Measurements from ENCODE around the gene MRPL24.

Gene MRPL24

DNA sequence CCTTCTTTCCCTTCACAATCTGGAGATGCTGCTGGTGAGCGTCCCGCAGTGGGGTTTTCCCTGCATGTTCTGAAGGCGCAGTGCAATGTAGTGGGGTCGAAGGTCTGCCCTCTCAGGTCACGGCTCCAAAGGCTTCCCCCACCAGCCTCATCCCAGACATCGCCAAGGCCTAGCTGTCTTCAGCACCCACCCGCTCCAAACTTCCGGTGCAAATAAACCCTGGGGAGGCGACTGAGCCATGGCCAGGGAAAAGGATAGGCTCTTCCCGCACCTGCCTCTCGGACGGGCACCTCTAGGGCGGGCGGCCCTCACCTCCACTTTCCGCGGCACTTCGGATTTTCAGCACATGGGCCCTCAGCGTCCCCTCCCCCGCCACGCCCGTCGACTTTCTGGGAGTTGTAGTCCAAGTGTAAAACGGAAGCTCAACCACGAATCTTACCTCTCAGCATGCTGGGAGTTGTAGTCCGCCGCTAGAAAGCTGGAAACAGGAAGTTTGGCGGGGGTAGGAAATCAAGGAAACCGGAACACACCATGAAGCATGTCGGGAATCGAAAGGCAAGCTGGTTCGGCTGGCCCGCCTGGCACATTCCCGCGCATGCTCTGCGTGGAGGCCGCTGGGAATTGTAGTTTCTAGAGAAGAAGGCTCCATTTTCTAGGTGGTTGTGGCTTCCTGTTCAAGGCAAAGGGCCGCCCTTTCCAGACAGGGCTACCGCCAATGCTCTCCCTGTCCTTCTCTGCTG lies at the start of gene MRPL24:
Gene MRPL24 (minus strand): TSS at position 348 of the 740 bp plus-strand sequence. CDS start 2,384 bp downstream, outside the sequence.
- Histone ChIP-seq H3K9me3 (ENCODE audit: control insufficient read depth in 5 of 5, low read length in 5 of 5) (no peaks in the 10 kb centered on the region), H3K27ac (ENCODE audit: low read depth, low read length) (peak within 1 kb of the TSS; percentile 89), H3K9ac (ENCODE audit: low read length in 5 of 5) (peak within 1 kb of the TSS; percentile 85 to 92 (median 88)), H3K27me3 (ENCODE audit: control insufficient read depth in 5 of 5, insufficient read depth in 4 of 5, low read length in 5 of 5) (no peaks in the 10 kb centered on the region), H3K4me3 (ENCODE audit: low read depth in 1 of 5, low read length in 5 of 5) (peak within 1 kb of the TSS; percentile 70 to 92 (median 88)), H3K4me1 (ENCODE audit: control insufficient read depth in 5 of 5, insufficient read depth in 5 of 5, low read length in 5 of 5) (peaks cover 3 to 31% (median 25%) of the 10 kb centered on the region in 5 donors), H3K36me3 (ENCODE audit: control insufficient read depth in 5 of 5, insufficient read depth in 5 of 5, low read length in 5 of 5) (peaks cover 0 to 56% (median 48%) of the 10 kb centered on the region in 5 donors)

DNA sequence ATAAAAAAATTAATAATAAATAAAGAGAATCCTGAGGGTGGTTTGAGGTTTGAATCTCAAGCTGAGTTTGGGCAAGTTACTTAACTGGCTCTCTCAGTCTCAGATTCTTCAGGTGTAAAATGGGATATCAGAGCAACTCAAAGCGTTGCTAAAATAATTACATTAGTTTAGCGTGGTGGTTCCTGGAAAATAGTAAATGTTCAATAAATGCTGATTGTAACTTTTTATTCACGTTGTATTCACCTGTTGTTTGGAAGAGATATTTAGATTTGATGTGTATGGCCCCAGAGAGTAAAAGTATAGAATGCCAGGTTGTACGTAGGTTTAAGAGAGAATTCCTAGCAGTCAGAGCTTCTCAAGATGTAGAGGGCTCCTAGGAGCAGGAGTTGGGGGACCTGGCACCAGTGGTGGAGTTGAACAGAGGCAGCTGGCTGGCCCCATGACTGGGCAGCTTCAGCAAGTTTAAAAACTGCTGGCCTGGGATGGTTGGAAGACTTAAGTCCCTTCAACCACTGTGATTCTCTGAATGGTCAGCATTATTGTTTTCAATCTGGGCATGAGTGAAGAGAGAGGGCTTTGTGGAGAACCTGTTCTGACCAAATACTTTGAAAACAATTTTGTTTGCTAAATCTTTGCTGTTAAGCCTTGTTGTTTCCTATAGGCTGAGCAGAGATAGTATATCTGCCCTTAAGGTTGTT lies 48.9 kb upstream of the MRPL24 start:
- no peaks in the 10 kb centered on the region for H3K27me3 ChIP-seq (ENCODE audit: control insufficient read depth in 5 of 5, insufficient read depth in 4 of 5, low read length in 5 of 5)
- H3K4me1 ChIP-seq (ENCODE audit: control insufficient read depth in 5 of 5, insufficient read depth in 5 of 5, low read length in 5 of 5): peaks cover 0 to 3% (median 0%) of the 10 kb centered on the region in 5 donors
- peaks cover 26 to 68% (median 59%) of the 10 kb centered on the region in 5 donors for H3K36me3 ChIP-seq (ENCODE audit: control insufficient read depth in 5 of 5, insufficient read depth in 5 of 5, low read length in 5 of 5)
- no peak overlapping the region for H3K9ac ChIP-seq (ENCODE audit: low read length in 5 of 5)
- no peaks in the 10 kb centered on the region for H3K9me3 ChIP-seq (ENCODE audit: control insufficient read depth in 5 of 5, low read length in 5 of 5)
- H3K27ac ChIP-seq (ENCODE audit: low read depth, low read length): no peak overlapping the region
- no peak overlapping the region for H3K4me3 ChIP-seq (ENCODE audit: low read depth in 1 of 5, low read length in 5 of 5)

DNA sequence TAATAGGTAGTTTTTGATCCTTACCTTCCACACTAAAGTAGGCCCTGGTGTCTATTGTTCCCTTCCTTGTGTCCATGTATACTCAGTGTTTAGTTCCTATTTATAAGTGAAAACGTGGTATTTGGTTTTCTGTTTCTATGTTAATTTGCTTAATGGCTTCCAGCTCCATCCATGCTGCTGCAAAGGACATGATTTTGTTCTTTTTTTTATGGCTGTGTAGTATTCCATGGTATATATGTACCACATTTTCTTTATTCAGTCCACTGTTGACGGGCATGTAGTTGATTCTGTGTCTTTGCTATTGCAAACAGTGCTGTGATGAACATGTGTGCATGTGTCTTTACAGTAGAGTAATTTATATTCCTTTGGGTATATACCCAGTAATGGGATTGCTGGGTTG lies 47.2 kb upstream of the MRPL24 start:
- H3K4me3 ChIP-seq (ENCODE audit: low read depth in 1 of 5, low read length in 5 of 5): no peak overlapping the region
- H3K27me3 ChIP-seq (ENCODE audit: control insufficient read depth in 5 of 5, insufficient read depth in 4 of 5, low read length in 5 of 5): no peaks in the 10 kb centered on the region
- no peaks in the 10 kb centered on the region for H3K9me3 ChIP-seq (ENCODE audit: control insufficient read depth in 5 of 5, low read length in 5 of 5)
- H3K9ac ChIP-seq (ENCODE audit: low read length in 5 of 5): no peak overlapping the region
- no peak overlapping the region for H3K27ac ChIP-seq (ENCODE audit: low read depth, low read length)
- H3K4me1 ChIP-seq (ENCODE audit: control insufficient read depth in 5 of 5, insufficient read depth in 5 of 5, low read length in 5 of 5): peaks cover 0 to 3% (median 0%) of the 10 kb centered on the region in 5 donors
- peaks cover 17 to 64% (median 57%) of the 10 kb centered on the region in 5 donors for H3K36me3 ChIP-seq (ENCODE audit: control insufficient read depth in 5 of 5, insufficient read depth in 5 of 5, low read length in 5 of 5)

DNA sequence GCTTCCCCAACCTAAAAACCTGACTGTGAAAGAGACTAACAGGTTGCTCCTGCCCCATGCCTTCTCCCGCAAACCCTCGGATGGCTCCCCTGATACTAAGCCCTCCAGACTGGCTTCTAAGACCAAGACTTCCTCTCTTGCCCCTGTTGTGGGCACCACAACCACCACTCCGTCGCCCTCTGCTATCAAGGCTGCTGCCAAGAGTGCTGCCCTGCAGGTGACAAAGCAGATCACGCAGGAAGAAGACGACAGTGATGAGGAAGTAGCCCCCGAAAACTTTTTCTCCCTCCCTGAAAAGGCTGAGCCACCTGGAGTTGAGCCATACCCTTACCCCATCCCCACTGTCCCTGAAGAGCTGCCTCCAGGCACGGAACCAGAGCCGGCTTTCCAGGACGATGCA lies 45.8 kb upstream of the MRPL24 start:
- H3K27ac ChIP-seq (ENCODE audit: low read depth, low read length): no peak overlapping the region
- peaks cover 15 to 59% (median 49%) of the 10 kb centered on the region in 5 donors for H3K36me3 ChIP-seq (ENCODE audit: control insufficient read depth in 5 of 5, insufficient read depth in 5 of 5, low read length in 5 of 5)
- no peak overlapping the region for H3K9ac ChIP-seq (ENCODE audit: low read length in 5 of 5)
- no peaks in the 10 kb centered on the region for H3K9me3 ChIP-seq (ENCODE audit: control insufficient read depth in 5 of 5, low read length in 5 of 5)
- peaks cover 2 to 7% (median 7%) of the 10 kb centered on the region in 5 donors for H3K4me1 ChIP-seq (ENCODE audit: control insufficient read depth in 5 of 5, insufficient read depth in 5 of 5, low read length in 5 of 5)
- H3K4me3 ChIP-seq (ENCODE audit: low read depth in 1 of 5, low read length in 5 of 5): no peak overlapping the region
- no peaks in the 10 kb centered on the region for H3K27me3 ChIP-seq (ENCODE audit: control insufficient read depth in 5 of 5, insufficient read depth in 4 of 5, low read length in 5 of 5)

DNA sequence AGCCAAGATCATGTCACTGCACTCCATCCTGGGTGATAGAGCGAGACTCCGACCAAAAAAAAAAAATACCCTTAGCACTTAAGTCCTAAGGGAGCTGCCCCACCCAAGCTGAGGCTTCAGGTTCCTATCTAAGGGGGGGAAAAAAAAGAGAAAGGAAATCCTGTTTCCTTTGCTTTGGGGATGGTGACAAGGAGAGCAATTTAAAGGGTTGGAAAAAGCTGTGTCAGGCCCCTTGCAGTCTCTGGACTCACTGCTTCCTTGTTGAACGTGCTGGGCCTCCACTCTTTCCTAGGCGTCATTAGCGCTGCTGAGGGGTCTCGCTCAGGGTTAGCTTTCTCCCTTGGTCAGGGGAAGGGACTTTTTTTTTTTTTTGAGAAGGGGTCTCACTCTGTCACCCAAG lies 44.6 kb upstream of the MRPL24 start:
- H3K9ac ChIP-seq (ENCODE audit: low read length in 5 of 5): no peak overlapping the region
- no peaks in the 10 kb centered on the region for H3K9me3 ChIP-seq (ENCODE audit: control insufficient read depth in 5 of 5, low read length in 5 of 5)
- H3K36me3 ChIP-seq (ENCODE audit: control insufficient read depth in 5 of 5, insufficient read depth in 5 of 5, low read length in 5 of 5): peaks cover 10 to 49% (median 40%) of the 10 kb centered on the region in 5 donors
- no peaks in the 10 kb centered on the region for H3K27me3 ChIP-seq (ENCODE audit: control insufficient read depth in 5 of 5, insufficient read depth in 4 of 5, low read length in 5 of 5)
- H3K27ac ChIP-seq (ENCODE audit: low read depth, low read length): no peak overlapping the region
- no peak overlapping the region for H3K4me3 ChIP-seq (ENCODE audit: low read depth in 1 of 5, low read length in 5 of 5)
- H3K4me1 ChIP-seq (ENCODE audit: control insufficient read depth in 5 of 5, insufficient read depth in 5 of 5, low read length in 5 of 5): peaks cover 2 to 11% (median 9%) of the 10 kb centered on the region in 5 donors

DNA sequence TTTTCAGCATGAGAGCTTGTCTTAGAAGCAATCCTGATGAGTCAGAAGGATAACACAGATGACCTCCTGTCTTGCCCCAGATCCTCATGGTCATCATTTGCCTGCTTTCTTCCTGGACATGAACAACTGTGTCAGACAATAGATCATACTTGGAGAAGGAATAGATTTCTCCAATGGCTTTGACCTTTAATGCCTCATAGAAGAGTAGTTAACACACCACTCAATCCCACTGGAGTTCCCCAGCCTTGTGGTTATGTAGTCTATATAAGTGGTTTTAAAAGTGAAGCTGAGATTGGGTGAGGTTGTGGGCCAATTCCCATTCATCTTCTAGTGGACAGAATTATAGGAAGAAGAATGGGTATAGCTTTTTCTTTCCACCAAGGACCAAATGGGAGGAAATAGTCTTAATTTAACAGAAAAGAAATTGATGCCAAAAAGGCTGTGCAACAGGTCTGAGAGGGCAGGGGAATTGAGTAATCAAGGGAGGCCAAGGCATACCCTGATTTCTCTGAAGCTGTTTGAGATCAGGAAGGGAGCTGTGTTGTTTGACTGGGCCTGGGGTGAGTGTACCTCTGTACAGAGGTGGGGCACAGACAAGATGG lies 40.8 kb upstream of the MRPL24 start:
- Histone ChIP-seq H3K9ac (ENCODE audit: low read length in 5 of 5) (peak overlapping the region in 2 of 5 donors; percentile 28 to 52), H3K27ac (ENCODE audit: low read depth, low read length) (peak overlapping the region; percentile 14), H3K4me1 (ENCODE audit: control insufficient read depth in 5 of 5, insufficient read depth in 5 of 5, low read length in 5 of 5) (peaks cover 2 to 17% (median 13%) of the 10 kb centered on the region in 5 donors), H3K36me3 (ENCODE audit: control insufficient read depth in 5 of 5, insufficient read depth in 5 of 5, low read length in 5 of 5) (peaks cover 6 to 36% (median 26%) of the 10 kb centered on the region in 5 donors), H3K27me3 (ENCODE audit: control insufficient read depth in 5 of 5, insufficient read depth in 4 of 5, low read length in 5 of 5) (no peaks in the 10 kb centered on the region), H3K4me3 (ENCODE audit: low read depth in 1 of 5, low read length in 5 of 5) (no peak overlapping the region), H3K9me3 (ENCODE audit: control insufficient read depth in 5 of 5, low read length in 5 of 5) (no peaks in the 10 kb centered on the region)

DNA sequence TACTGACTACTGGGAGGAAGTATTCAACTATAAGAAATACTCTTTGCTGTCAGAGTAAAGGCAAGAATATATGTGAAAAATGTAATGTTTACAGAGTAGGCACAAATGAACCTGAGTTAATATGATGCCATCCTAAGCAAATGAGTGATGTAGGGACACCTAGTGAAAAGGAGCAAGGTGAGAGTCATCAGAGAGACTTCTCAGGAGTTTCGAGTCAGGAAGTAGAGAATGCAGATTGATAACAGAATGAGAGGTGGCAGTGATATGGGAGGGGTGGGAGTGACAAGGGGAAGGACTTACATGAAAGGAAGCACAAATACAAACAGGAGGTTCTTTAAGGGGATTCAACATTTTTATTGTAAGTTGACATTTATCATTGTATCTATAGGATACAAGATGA lies 36.7 kb upstream of the MRPL24 start:
- Histone ChIP-seq H3K27ac (ENCODE audit: low read depth, low read length) (no peak overlapping the region), H3K4me1 (ENCODE audit: control insufficient read depth in 5 of 5, insufficient read depth in 5 of 5, low read length in 5 of 5) (peaks cover 3 to 33% (median 28%) of the 10 kb centered on the region in 5 donors), H3K36me3 (ENCODE audit: control insufficient read depth in 5 of 5, insufficient read depth in 5 of 5, low read length in 5 of 5) (peaks cover 3 to 12% (median 3%) of the 10 kb centered on the region in 5 donors), H3K27me3 (ENCODE audit: control insufficient read depth in 5 of 5, insufficient read depth in 4 of 5, low read length in 5 of 5) (no peaks in the 10 kb centered on the region), H3K4me3 (ENCODE audit: low read depth in 1 of 5, low read length in 5 of 5) (no peak overlapping the region), H3K9me3 (ENCODE audit: control insufficient read depth in 5 of 5, low read length in 5 of 5) (no peaks in the 10 kb centered on the region), H3K9ac (ENCODE audit: low read length in 5 of 5) (peak overlapping the region in 3 of 5 donors; percentile 9 to 35 (median 13))

DNA sequence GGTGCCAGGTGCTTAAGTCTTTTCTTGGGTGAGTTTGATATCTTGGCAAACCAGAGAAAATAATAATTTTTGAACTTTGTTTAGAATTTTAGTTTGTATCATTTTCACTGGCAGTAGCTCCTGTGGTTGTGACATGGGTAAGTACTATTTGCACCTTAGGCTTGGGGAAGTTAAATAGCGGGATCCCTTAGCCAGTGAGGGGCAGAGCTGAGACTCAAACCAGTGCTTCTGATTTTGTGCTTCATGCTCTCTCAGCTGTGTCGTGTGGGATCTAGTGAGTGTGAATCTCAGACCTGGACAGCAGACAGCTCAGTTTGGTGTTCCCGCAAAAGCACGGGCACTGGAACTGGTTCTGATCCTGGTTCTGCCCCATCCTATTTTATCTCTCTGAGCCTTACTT lies 36.1 kb upstream of the MRPL24 start:
- Histone ChIP-seq H3K4me3 (ENCODE audit: low read depth in 1 of 5, low read length in 5 of 5) (no peak overlapping the region), H3K27ac (ENCODE audit: low read depth, low read length) (no peak overlapping the region), H3K9me3 (ENCODE audit: control insufficient read depth in 5 of 5, low read length in 5 of 5) (no peaks in the 10 kb centered on the region), H3K27me3 (ENCODE audit: control insufficient read depth in 5 of 5, insufficient read depth in 4 of 5, low read length in 5 of 5) (no peaks in the 10 kb centered on the region), H3K36me3 (ENCODE audit: control insufficient read depth in 5 of 5, insufficient read depth in 5 of 5, low read length in 5 of 5) (peaks cover 0 to 8% (median 0%) of the 10 kb centered on the region in 5 donors), H3K9ac (ENCODE audit: low read length in 5 of 5) (peak overlapping the region in 2 of 5 donors; percentile 13 to 51), H3K4me1 (ENCODE audit: control insufficient read depth in 5 of 5, insufficient read depth in 5 of 5, low read length in 5 of 5) (peaks cover 1 to 33% (median 25%) of the 10 kb centered on the region in 5 donors)

DNA sequence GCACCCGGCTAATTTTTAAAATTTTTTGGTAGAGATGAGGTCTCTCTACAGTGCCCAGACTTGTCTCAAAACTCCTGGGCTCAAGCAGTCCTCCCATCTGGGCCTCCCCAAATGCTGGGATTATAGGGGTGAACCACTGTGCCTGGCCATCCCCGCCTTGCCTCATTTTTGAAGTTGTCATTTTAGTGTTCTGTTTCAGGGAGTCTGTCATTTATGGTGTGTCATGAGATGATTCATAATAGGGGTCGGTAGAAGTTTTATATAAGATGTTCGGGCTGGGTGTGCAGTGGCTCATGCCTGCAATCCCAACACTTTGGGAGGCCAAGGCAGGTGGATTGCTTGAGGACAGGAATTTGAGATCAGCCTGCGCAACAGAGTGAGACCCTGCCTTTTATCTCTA lies 34.9 kb upstream of the MRPL24 start:
- Histone ChIP-seq H3K27ac (ENCODE audit: low read depth, low read length) (no peak overlapping the region), H3K27me3 (ENCODE audit: control insufficient read depth in 5 of 5, insufficient read depth in 4 of 5, low read length in 5 of 5) (no peaks in the 10 kb centered on the region), H3K4me1 (ENCODE audit: control insufficient read depth in 5 of 5, insufficient read depth in 5 of 5, low read length in 5 of 5) (peaks cover 1 to 35% (median 21%) of the 10 kb centered on the region in 5 donors), H3K9ac (ENCODE audit: low read length in 5 of 5) (no peak overlapping the region), H3K36me3 (ENCODE audit: control insufficient read depth in 5 of 5, insufficient read depth in 5 of 5, low read length in 5 of 5) (peaks cover 1 to 14% (median 6%) of the 10 kb centered on the region in 5 donors), H3K9me3 (ENCODE audit: control insufficient read depth in 5 of 5, low read length in 5 of 5) (no peaks in the 10 kb centered on the region), H3K4me3 (ENCODE audit: low read depth in 1 of 5, low read length in 5 of 5) (no peak overlapping the region)
